Esophagus squamous epithelium (tissue), 4 donors: Measurements from ENCODE around the gene PAFAH2.

Source experiments
- CTCF ChIP-seq, 6 experiments: fragments of 450-650 bp in 4 of 6; fragments of 200-600 bp in 2 of 6; sonication (generic) in 2 of 6; IDR thresholded peaks; one replicate each; pipeline ENCODE4 v1.5.1; 2016 to 2019; ENCODE audit warnings: antibody characterized with exemption in 6 of 6, mild to moderate bottlenecking in 4 of 6, moderate library complexity in 4 of 6
- POLR2A ChIP-seq, 4 donors: fragments of 450-650 bp; IDR thresholded peaks; one replicate each; pipeline ENCODE4 v1.6.1; 2017; ENCODE audit warnings: antibody characterized with exemption in 4 of 4, mild to moderate bottlenecking in 4 of 4, moderate library complexity in 3 of 4

- no peak for TF ChIP-seq CTCF (IDR thresholded peaks at IDR 0.05)
- TF ChIP-seq POLR2A (IDR thresholded peaks at IDR 0.05): no peak
These were observed 83.5 kb downstream of the PAFAH2 start for GRCh38 chr1:25914074-25914995.
